DOHH2 (cell line): ENCODE results near the gene PYGO2.

Experiments used
- H3F3A ChIP-seq: fragments of 200-600 bp; sonication (generic), shearing (Covaris generic); 2 replicates; pipeline ENCODE4 v1.6.0; 2016; ENCODE audit warnings: antibody characterized with exemption, mild to moderate bottlenecking; ENCODE audit not compliant: control insufficient read depth, insufficient read depth
- H3K27ac ChIP-seq: fragments of 200-600 bp; sonication (generic); 2 replicates; pipeline ENCODE4 v1.5.1; 2014; ENCODE audit warnings: low read depth, mild to moderate bottlenecking, low read length, moderate library complexity
- H3K27me3 ChIP-seq: fragments of 200-600 bp; sonication (generic); 2 replicates; pipeline ENCODE4 v1.6.1; 2014; ENCODE audit warnings: mild to moderate bottlenecking, low read length, mixed read lengths; ENCODE audit not compliant: control insufficient read depth
- H3K36me3 ChIP-seq: fragments of 200-600 bp; sonication (generic); 2 replicates; pipeline ENCODE4 v1.6.1; 2014; ENCODE audit warnings: mild to moderate bottlenecking, low read length, moderate library complexity, mixed read lengths; ENCODE audit not compliant: control insufficient read depth
- H3K4me1 ChIP-seq: fragments of 200-600 bp; sonication (generic); 2 replicates; pipeline ENCODE4 v1.6.1; 2014; ENCODE audit warnings: mild to moderate bottlenecking, low read length, mixed read lengths; ENCODE audit not compliant: control insufficient read depth
- H3K4me2 ChIP-seq: fragments of 200-600 bp; sonication (generic); 2 replicates; pipeline ENCODE4 v1.6.0; 2014; ENCODE audit warnings: mild to moderate bottlenecking, low read length, moderate library complexity
- H3K4me3 ChIP-seq: fragments of 200-600 bp; sonication (generic); 2 replicates; pipeline ENCODE4 v1.5.1; 2014; ENCODE audit warnings: mild to moderate bottlenecking, low read length, mixed read lengths
- H3K79me2 ChIP-seq: fragments of 200-600 bp; sonication (generic); 2 replicates; pipeline ENCODE4 v1.6.1; 2014; ENCODE audit warnings: mild to moderate bottlenecking, low read length, mixed read lengths; ENCODE audit not compliant: control insufficient read depth
- H3K9me2 ChIP-seq: fragments of 200-600 bp; sonication (generic); replicated peaks from 2 replicates; pipeline ENCODE4 v1.6.1; 2014; ENCODE audit warnings: mild to moderate bottlenecking, low read length, mixed read lengths; ENCODE audit not compliant: control insufficient read depth
- H3K9me3 ChIP-seq: fragments of 200-600 bp; sonication (generic); 2 replicates; pipeline ENCODE4 v1.6.1; 2014; ENCODE audit warnings: antibody characterized with exemption, low read length, mixed read lengths; ENCODE audit not compliant: control insufficient read depth, insufficient read depth
- H4K20me1 ChIP-seq: fragments of 200-600 bp; sonication (generic); 2 replicates; pipeline ENCODE4 v1.6.0; 2014; ENCODE audit warnings: low read depth, mild to moderate bottlenecking, antibody characterized with exemption, low read length, moderate library complexity; ENCODE audit not compliant: control insufficient read depth, insufficient read depth
- CTCF ChIP-seq: fragments of 200-600 bp; sonication (generic); IDR thresholded peaks from one replicate; pipeline ENCODE4 v1.5.1; 2014; ENCODE audit warnings: antibody characterized with exemption, mild to moderate bottlenecking, low read depth, low read length; ENCODE audit not compliant: poor library complexity, severe bottlenecking
- EZH2phosphoT487 ChIP-seq: fragments of 200-600 bp; sonication (generic); IDR thresholded peaks from 2 replicates; pipeline ENCODE4 v1.6.1; 2017; ENCODE audit warnings: borderline replicate concordance, mild to moderate bottlenecking, antibody characterized with exemption, low read length, moderate library complexity, mixed read lengths

Gene PYGO2

GRCh38 chr1:154948079-154948478 is 13.5 kb downstream of the PYGO2 start:
- Histone ChIP-seq H3K4me3 (no peak overlapping the region), H3K4me1 (peaks cover 47% of the 10 kb centered on the region), H3K9me2 (no peaks in the 10 kb centered on the region), H3K27me3 (no peaks in the 10 kb centered on the region), H3K36me3 (peaks cover 37% of the 10 kb centered on the region), H3F3A (peaks cover 12% of the 10 kb centered on the region), H3K9me3 (no peaks in the 10 kb centered on the region), H3K4me2 (no peak overlapping the region), H4K20me1 (no peaks in the 10 kb centered on the region), H3K27ac (no peak overlapping the region), H3K79me2 (peaks cover 8% of the 10 kb centered on the region)
- TF ChIP-seq EZH2phosphoT487 (no peak), CTCF (no peak)

- no peak overlapping the region for H3K27ac ChIP-seq
- no peaks in the 10 kb centered on the region for H3K9me3 ChIP-seq
- no peaks in the 10 kb centered on the region for H3K27me3 ChIP-seq
- H3K4me3 ChIP-seq, result no peak overlapping the region
- peaks cover 14% of the 10 kb centered on the region for H3F3A ChIP-seq
- H3K4me1 ChIP-seq, result peaks cover 46% of the 10 kb centered on the region
- no peaks in the 10 kb centered on the region for H4K20me1 ChIP-seq
- TF ChIP-seq CTCF, result no peak
- no peak for TF ChIP-seq EZH2phosphoT487
- no peaks in the 10 kb centered on the region for H3K9me2 ChIP-seq
- H3K79me2 ChIP-seq, result peaks cover 24% of the 10 kb centered on the region
- no peak overlapping the region for H3K4me2 ChIP-seq
- H3K36me3 ChIP-seq, result peaks cover 44% of the 10 kb centered on the region
Measured at GRCh38 chr1:154945962-154946850, 15.4 kb downstream of the PYGO2 start.

- H3K27ac ChIP-seq, result peak overlapping the region; percentile 94
- no peaks in the 10 kb centered on the region for H4K20me1 ChIP-seq
- no peaks in the 10 kb centered on the region for H3K9me2 ChIP-seq
- no peaks in the 10 kb centered on the region for H3K27me3 ChIP-seq
- H3K4me3 ChIP-seq, result peak overlapping the region; percentile 83
- H3K79me2 ChIP-seq, result peaks cover 32% of the 10 kb centered on the region
- no peaks in the 10 kb centered on the region for H3K9me3 ChIP-seq
- H3K36me3 ChIP-seq, result peaks cover 35% of the 10 kb centered on the region
- TF ChIP-seq CTCF (no peak), EZH2phosphoT487 (no peak)
- H3F3A ChIP-seq, result peaks cover 17% of the 10 kb centered on the region
- peaks cover 54% of the 10 kb centered on the region for H3K4me1 ChIP-seq
- peak overlapping the region; percentile 86 for H3K4me2 ChIP-seq
Measured at GRCh38 chr1:154945160-154945961, 16.2 kb downstream of the PYGO2 start.
